ENCODE measurements around the gene ADK.
A peak's percentile ranks its signal among the peaks of the same experiment; 100 is the strongest.
"Not testable (repeated sequence)": the region's sequence is repeated elsewhere in the genome, so short reads cannot be mapped to it uniquely, and the experiment has no call there.

ADK gene

GRCh38 chr10:74460812-74461211 is 309.8 kb downstream of the ADK start:
- Mint-ChIP-seq H3K9me3 (peaks cover 9% of the 10 kb centered on the region), H3K27ac (no peak overlapping the region)

GRCh38 chr10:74474022-74474713 is 323.1 kb downstream of the ADK start:
- no peaks in the 10 kb centered on the region for H3K9me3 Mint-ChIP-seq
- peaks cover 35% of the 10 kb centered on the region for H3K36me3 Mint-ChIP-seq (ENCODE audit: low read depth)
- peaks cover 8% of the 10 kb centered on the region for H3K4me1 Mint-ChIP-seq
- no peak overlapping the region for H3K4me3 Mint-ChIP-seq
- H3K27ac Mint-ChIP-seq: no peak overlapping the region
- no peaks in the 10 kb centered on the region for H3K27me3 Mint-ChIP-seq
- DNase-seq (no peak), ATAC-seq (no peak)

More at GRCh38 chr10:74460812-74461211, 309.8 kb downstream of the ADK start:
- ATAC-seq (no peak), DNase-seq (no peak)
- H3K27me3 Mint-ChIP-seq: no peaks in the 10 kb centered on the region
- H3K4me1 Mint-ChIP-seq: no peaks in the 10 kb centered on the region
- peaks cover 20% of the 10 kb centered on the region for H3K36me3 Mint-ChIP-seq (ENCODE audit: low read depth)
- H3K4me3 Mint-ChIP-seq: no peak overlapping the region

GRCh38 chr10:74476162-74476706 is 325.2 kb downstream of the ADK start:
- not testable (repeated sequence) for ATAC-seq, H3K4me3 Mint-ChIP-seq, H3K4me1 Mint-ChIP-seq, H3K27ac Mint-ChIP-seq, DNase-seq, H3K9me3 Mint-ChIP-seq, H3K27me3 Mint-ChIP-seq
- peaks cover 31% of the 10 kb centered on the region for H3K36me3 Mint-ChIP-seq (ENCODE audit: low read depth)

- peaks cover 8% of the 10 kb centered on the region for H3K9me3 Mint-ChIP-seq
- H3K27ac Mint-ChIP-seq: no peak overlapping the region
- H3K27me3 Mint-ChIP-seq: no peaks in the 10 kb centered on the region
- ATAC-seq (no peak), DNase-seq (no peak)
- H3K4me3 Mint-ChIP-seq: no peak overlapping the region
- no peaks in the 10 kb centered on the region for H3K4me1 Mint-ChIP-seq
- peaks cover 35% of the 10 kb centered on the region for H3K36me3 Mint-ChIP-seq (ENCODE audit: low read depth)
These were observed 329.8 kb downstream of the ADK start for GRCh38 chr10:74480778-74481177.

GRCh38 chr10:74483356-74483755 is 332.3 kb downstream of the ADK start:
- ATAC-seq (no peak), DNase-seq (no peak)
- H3K36me3 Mint-ChIP-seq (ENCODE audit: low read depth): peaks cover 33% of the 10 kb centered on the region
- H3K4me1 Mint-ChIP-seq: no peaks in the 10 kb centered on the region
- no peaks in the 10 kb centered on the region for H3K27me3 Mint-ChIP-seq
- H3K4me3 Mint-ChIP-seq: no peak overlapping the region
- peaks cover 8% of the 10 kb centered on the region for H3K9me3 Mint-ChIP-seq
- H3K27ac Mint-ChIP-seq: no peak overlapping the region

- Mint-ChIP-seq H3K27me3 (no peaks in the 10 kb centered on the region), H3K4me1 (no peaks in the 10 kb centered on the region), H3K4me3 (no peak overlapping the region), H3K9me3 (peaks cover 8% of the 10 kb centered on the region), H3K27ac (no peak overlapping the region), H3K36me3 (ENCODE audit: low read depth) (peaks cover 25% of the 10 kb centered on the region)
- no peak for ATAC-seq
- no peak for DNase-seq
These were observed 334.3 kb downstream of the ADK start for GRCh38 chr10:74485283-74485682.

- H3K9me3 Mint-ChIP-seq: peaks cover 8% of the 10 kb centered on the region
- ATAC-seq (no peak), DNase-seq (no peak)
- no peaks in the 10 kb centered on the region for H3K27me3 Mint-ChIP-seq
- H3K4me3 Mint-ChIP-seq: no peak overlapping the region
- peaks cover 2% of the 10 kb centered on the region for H3K4me1 Mint-ChIP-seq
- no peak overlapping the region for H3K27ac Mint-ChIP-seq
- peaks cover 23% of the 10 kb centered on the region for H3K36me3 Mint-ChIP-seq (ENCODE audit: low read depth)
These were observed 335.6 kb downstream of the ADK start for GRCh38 chr10:74486659-74487058.

GRCh38 chr10:74488907-74489306 is 337.9 kb downstream of the ADK start:
- ATAC-seq (no peak), DNase-seq (no peak)
- Mint-ChIP-seq H3K4me3 (no peak overlapping the region), H3K36me3 (ENCODE audit: low read depth) (peaks cover 12% of the 10 kb centered on the region), H3K27ac (no peak overlapping the region), H3K4me1 (peaks cover 3% of the 10 kb centered on the region), H3K27me3 (no peaks in the 10 kb centered on the region), H3K9me3 (no peaks in the 10 kb centered on the region)

- peaks cover 15% of the 10 kb centered on the region for H3K36me3 Mint-ChIP-seq (ENCODE audit: low read depth)
- no peaks in the 10 kb centered on the region for H3K27me3 Mint-ChIP-seq
- DNase-seq: no peak
- no peak overlapping the region for H3K27ac Mint-ChIP-seq
- peaks cover 3% of the 10 kb centered on the region for H3K4me1 Mint-ChIP-seq
- H3K9me3 Mint-ChIP-seq: peaks cover 7% of the 10 kb centered on the region
- no peak overlapping the region for H3K4me3 Mint-ChIP-seq
- no peak for ATAC-seq
These were observed 339.5 kb downstream of the ADK start for GRCh38 chr10:74490551-74490950.

GRCh38 chr10:74491014-74491413 is 340.0 kb downstream of the ADK start:
- no peaks in the 10 kb centered on the region for H3K27me3 Mint-ChIP-seq

GRCh38 chr10:74496276-74496675 is 345.3 kb downstream of the ADK start:
- Mint-ChIP-seq H3K36me3 (ENCODE audit: low read depth) (peaks cover 58% of the 10 kb centered on the region), H3K9me3 (peaks cover 32% of the 10 kb centered on the region), H3K4me1 (peaks cover 20% of the 10 kb centered on the region)
- H3K27ac Mint-ChIP-seq, ATAC-seq, H3K27me3 Mint-ChIP-seq, H3K4me3 Mint-ChIP-seq, DNase-seq: not testable (repeated sequence)

More at GRCh38 chr10:74491014-74491413, 340.0 kb downstream of the ADK start:
- H3K9me3 Mint-ChIP-seq: peaks cover 11% of the 10 kb centered on the region
- ATAC-seq (no peak), DNase-seq (no peak)
- H3K4me3 Mint-ChIP-seq: no peak overlapping the region
- H3K27ac Mint-ChIP-seq: no peak overlapping the region
- H3K36me3 Mint-ChIP-seq (ENCODE audit: low read depth): peaks cover 19% of the 10 kb centered on the region
- H3K4me1 Mint-ChIP-seq: peaks cover 3% of the 10 kb centered on the region

- not testable (repeated sequence) for H3K27ac Mint-ChIP-seq, ATAC-seq, H3K4me3 Mint-ChIP-seq, H3K27me3 Mint-ChIP-seq, DNase-seq
- peaks cover 32% of the 10 kb centered on the region for H3K9me3 Mint-ChIP-seq
- peaks cover 38% of the 10 kb centered on the region for H3K4me1 Mint-ChIP-seq
- H3K36me3 Mint-ChIP-seq (ENCODE audit: low read depth): peaks cover 61% of the 10 kb centered on the region
These were observed 347.6 kb downstream of the ADK start for GRCh38 chr10:74498664-74499063.

- DNase-seq (peak; percentile 9), ATAC-seq (peak; percentile 89)
- Mint-ChIP-seq H3K4me1 (peaks cover 51% of the 10 kb centered on the region), H3K9me3 (peaks cover 38% of the 10 kb centered on the region), H3K4me3 (no peak overlapping the region), H3K36me3 (ENCODE audit: low read depth) (peaks cover 71% of the 10 kb centered on the region), H3K27ac (peak overlapping the region; percentile 84), H3K27me3 (no peaks in the 10 kb centered on the region)
These were observed 349.1 kb downstream of the ADK start for GRCh38 chr10:74500026-74500704.

GRCh38 chr10:74500816-74501215 is 349.8 kb downstream of the ADK start:
- H3K4me1 Mint-ChIP-seq: peaks cover 53% of the 10 kb centered on the region
- H3K4me3 Mint-ChIP-seq: no peak overlapping the region
- peak overlapping the region; percentile 84 for H3K27ac Mint-ChIP-seq

More at GRCh38 chr10:74500816-74501215, 349.8 kb downstream of the ADK start:
- Mint-ChIP-seq H3K36me3 (ENCODE audit: low read depth) (peaks cover 71% of the 10 kb centered on the region), H3K9me3 (peaks cover 38% of the 10 kb centered on the region), H3K27me3 (no peaks in the 10 kb centered on the region)
- no peak for ATAC-seq
- no peak for DNase-seq

Measured in activated naive CD8-positive, alpha-beta T cell treated with anti-CD3 and anti-CD28 coated beads, Interleukin-2, amount 50 U/mL, for 24 hours (primary cell).